CD4-positive, CD25-positive, alpha-beta regulatory T cell (primary cell): ENCODE measurements around the gene TRIM50. TPM values are rescaled to one million over a fixed set of nuclear protein-coding genes. Genes with fewer than 3 reads are reported as not detected.

Experiments
- polyA plus RNA-seq, 4 donors: library from polyadenylated mRNA; unstranded; fragments of 300-500 nt; fragmentation: Illumina TruSeq; gene quantifications; one replicate each; pipeline ENCODE4 v1.2.3, GENCODE V29; 2021
- total RNA-seq: library from RNA; stranded (reverse); gene quantifications from one replicate; pipeline ENCODE4 v1.2.3, GENCODE V29; 2022

The TRIM50 gene
- total and polyA plus RNA-seq, 5 donors from 2014 or later, result not detected

Other genes with a start within 250 kb of the TRIM50 start
- not detected for gene SPDYE9, start 242.0 kb downstream of the TRIM50 start, total RNA-seq
- under 1 TPM in 1 of 4 donors, not detected in 3; 0.15 TPM for gene SPDYE9, start 242.0 kb downstream of the TRIM50 start, polyA plus RNA-seq
- gene NSUN5, start 19.3 kb downstream of the TRIM50 start, total RNA-seq, result 31.8 TPM
- gene NSUN5, start 19.3 kb downstream of the TRIM50 start, polyA plus RNA-seq, result 10 to 100 TPM; 47.6 to 60.2 (median 58.2) TPM
- not detected for gene FKBP6, start 79 bp upstream of the TRIM50 start, total RNA-seq
- not detected for gene FKBP6, start 79 bp upstream of the TRIM50 start, polyA plus RNA-seq
- gene FZD9, start 105.7 kb upstream of the TRIM50 start, total RNA-seq, result not detected
- under 1 TPM in 2 of 4 donors, not detected in 2; 0.13 to 0.15 TPM for gene FZD9, start 105.7 kb upstream of the TRIM50 start, polyA plus RNA-seq
- gene BAZ1B, start 194.2 kb upstream of the TRIM50 start, total RNA-seq, result 61.8 TPM
- gene BAZ1B, start 194.2 kb upstream of the TRIM50 start, polyA plus RNA-seq, result 10 to 100 TPM; 13.0 to 14.4 (median 13.8) TPM
- 126 TPM for gene BCL7B, start 229.6 kb upstream of the TRIM50 start, total RNA-seq
- 100 to 1,000 TPM in 1 of 4 donors, 10 to 100 TPM in 3; 78.9 to 105 (median 89.7) TPM for gene BCL7B, start 229.6 kb upstream of the TRIM50 start, polyA plus RNA-seq